Natural killer cell (primary cell): ENCODE results near the gene VPS35L. TPM values are rescaled to one million over a fixed set of nuclear protein-coding genes. Genes with fewer than 3 reads are reported as not detected.

ENCODE experiments used
- ATAC-seq, 3 donors: fragments of 150-1000 bp in 2 of 3; fragments of 200-7000 bp in 1 of 3; cut with Tn5 transposase; 1 replicate in 1 of 3; 2 replicates in 2 of 3; pipeline ENCODE4 v1.10.0; 2021; ENCODE audit warnings: mild to moderate bottlenecking in 2 of 3, moderate library complexity in 2 of 3
- DNase-seq, 2 donors: peaks; one replicate each; pipeline versions ENCODE4 v3.0.0 to v3.0.0-alpha.2; 2013 to 2021; ENCODE audit warnings: mixed read lengths in 1 of 2
- H3K27ac ChIP-seq: one replicate; pipeline ENCODE4 v1.5.1; 2013; ENCODE audit warnings: mild to moderate bottlenecking, low read length
- H3K27me3 ChIP-seq: one replicate; pipeline ENCODE4 v1.6.1; 2013; ENCODE audit warnings: low read length; ENCODE audit not compliant: control insufficient read depth, insufficient read depth
- H3K36me3 ChIP-seq: one replicate; pipeline ENCODE4 v1.6.1; 2013; ENCODE audit warnings: low read length; ENCODE audit not compliant: control insufficient read depth, insufficient read depth
- H3K4me1 ChIP-seq: one replicate; pipeline ENCODE4 v1.6.1; 2013; ENCODE audit warnings: low read length; ENCODE audit not compliant: control insufficient read depth, insufficient read depth
- H3K4me3 ChIP-seq: one replicate; pipeline ENCODE4 v1.5.1; 2013; ENCODE audit warnings: low read length
- H3K9me3 ChIP-seq: one replicate; pipeline ENCODE4 v1.6.1; 2013; ENCODE audit warnings: low read length; ENCODE audit not compliant: control insufficient read depth, insufficient read depth
- H3K27ac Mint-ChIP-seq, 2 donors: one replicate each; pipeline ENCODE4 v1.8.0; 2022; ENCODE audit warnings: mild to moderate bottlenecking in 2 of 2, mixed read lengths in 2 of 2, moderate library complexity in 1 of 2
- H3K27me3 Mint-ChIP-seq, 2 donors: one replicate each; pipeline ENCODE4 v1.8.0; 2022; ENCODE audit warnings: low read depth in 2 of 2, mixed read lengths in 2 of 2
- H3K36me3 Mint-ChIP-seq: one replicate; pipeline ENCODE4 v1.8.0; 2022; ENCODE audit warnings: mixed read lengths
- H3K4me1 Mint-ChIP-seq, 2 donors: one replicate each; pipeline ENCODE4 v1.8.0; 2022; ENCODE audit warnings: mixed read lengths in 2 of 2
- H3K4me3 Mint-ChIP-seq: one replicate; pipeline ENCODE4 v1.8.0; 2022; ENCODE audit warnings: mild to moderate bottlenecking, moderate library complexity, mixed read lengths
- H3K9me3 Mint-ChIP-seq, 2 donors: one replicate each; pipeline ENCODE4 v1.8.0; 2022; ENCODE audit warnings: mixed read lengths in 2 of 2
- WGBS: methylation state at CpG from one replicate; pipeline ENCODE4 v1.1.7; 2013; ENCODE audit warnings: missing lambda C conversion rate; ENCODE audit not compliant: insufficient coverage; 5-methylcytosine and 5-hydroxymethylcytosine counted together
- intact Hi-C: fragments of 100-400 bp; cut with micrococcal nuclease; formaldehyde crosslinking; loops from one replicate; pipeline ENCODE4 v1.14.2; 2022
- total RNA-seq, 4 donors: library from RNA; stranded (reverse); fragments of 120-200 nt in 1 of 4; gene quantifications; one replicate each; pipeline versions ENCODE4 v1.2.3 to v1.2.4, GENCODE V29; 2013 to 2022
- TF ChIP-seq, protein P1 (sequence below): fragments of 200-600 bp; IDR thresholded peaks from one replicate; pipeline ENCODE4 v1.8.0; 2022; ENCODE audit warnings: antibody characterized with exemption

Gene VPS35L
- total RNA-seq, 3 donors from 2014 or later (not counting 1 experiment from before 2014, with no cell fraction given), result 37.4 to 53.5 (median 44.4) TPM

GRCh38 chr16:19683453-19684236 lies 128.1 kb downstream of the VPS35L start:
- Histone ChIP-seq H3K9me3 (no peaks in the 10 kb centered on the region), H3K4me3 (no peak overlapping the region), H3K27ac (no peak overlapping the region), H3K36me3 (peaks cover 25% of the 10 kb centered on the region), H3K27me3 (no peaks in the 10 kb centered on the region), H3K4me1 (peaks cover 11% of the 10 kb centered on the region)
- no peaks in the 10 kb centered on the region for H3K27me3 Mint-ChIP-seq
- DNase-seq (no peak), ATAC-seq (no peak)
- TF ChIP-seq, protein P1, sequence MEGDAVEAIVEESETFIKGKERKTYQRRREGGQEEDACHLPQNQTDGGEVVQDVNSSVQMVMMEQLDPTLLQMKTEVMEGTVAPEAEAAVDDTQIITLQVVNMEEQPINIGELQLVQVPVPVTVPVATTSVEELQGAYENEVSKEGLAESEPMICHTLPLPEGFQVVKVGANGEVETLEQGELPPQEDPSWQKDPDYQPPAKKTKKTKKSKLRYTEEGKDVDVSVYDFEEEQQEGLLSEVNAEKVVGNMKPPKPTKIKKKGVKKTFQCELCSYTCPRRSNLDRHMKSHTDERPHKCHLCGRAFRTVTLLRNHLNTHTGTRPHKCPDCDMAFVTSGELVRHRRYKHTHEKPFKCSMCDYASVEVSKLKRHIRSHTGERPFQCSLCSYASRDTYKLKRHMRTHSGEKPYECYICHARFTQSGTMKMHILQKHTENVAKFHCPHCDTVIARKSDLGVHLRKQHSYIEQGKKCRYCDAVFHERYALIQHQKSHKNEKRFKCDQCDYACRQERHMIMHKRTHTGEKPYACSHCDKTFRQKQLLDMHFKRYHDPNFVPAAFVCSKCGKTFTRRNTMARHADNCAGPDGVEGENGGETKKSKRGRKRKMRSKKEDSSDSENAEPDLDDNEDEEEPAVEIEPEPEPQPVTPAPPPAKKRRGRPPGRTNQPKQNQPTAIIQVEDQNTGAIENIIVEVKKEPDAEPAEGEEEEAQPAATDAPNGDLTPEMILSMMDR, result no peak
- peaks cover 8 to 10% of the 10 kb centered on the region in 2 donors for H3K4me1 Mint-ChIP-seq
- 96% methylated on average over 6 of the region's 6 CpGs for WGBS
- no peaks in the 10 kb centered on the region for H3K9me3 Mint-ChIP-seq
- H3K4me3 Mint-ChIP-seq, result no peak overlapping the region
- peaks cover 19% of the 10 kb centered on the region for H3K36me3 Mint-ChIP-seq
- intact Hi-C loops, result no loop called here
- no peak overlapping the region for H3K27ac Mint-ChIP-seq

DNA sequence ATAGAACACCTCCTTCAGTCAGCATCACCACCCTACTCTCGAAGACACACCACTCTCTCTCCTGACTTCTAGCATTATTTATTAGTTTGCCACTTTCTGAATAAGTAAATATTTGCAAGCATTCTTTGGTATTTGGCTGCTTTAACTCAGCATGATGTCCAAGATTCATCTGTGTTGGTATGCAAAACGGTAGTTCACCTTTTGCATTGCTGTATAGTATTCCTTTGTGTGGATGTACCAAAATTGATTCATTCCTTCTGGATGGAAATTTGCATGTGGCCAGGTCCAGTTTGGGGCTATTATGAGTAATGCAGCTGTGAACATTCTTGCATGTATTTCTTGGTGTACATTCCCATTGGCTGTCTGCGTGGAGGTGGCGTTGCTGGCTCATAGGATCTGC lies 129.7 kb downstream of the VPS35L start:
- no peaks in the 10 kb centered on the region for H3K9me3 Mint-ChIP-seq
- no peaks in the 10 kb centered on the region for H3K9me3 ChIP-seq
- peaks cover 23% of the 10 kb centered on the region for H3K36me3 ChIP-seq
- H3K27ac Mint-ChIP-seq, result no peak overlapping the region
- DNase-seq (no peak), ATAC-seq (no peak)
- WGBS, result 99% methylated on average over 4 of the region's 4 CpGs
- H3K27me3 ChIP-seq, result no peaks in the 10 kb centered on the region
- no peak overlapping the region for H3K4me3 Mint-ChIP-seq
- H3K27ac ChIP-seq, result no peak overlapping the region
- peaks cover 23 to 25% of the 10 kb centered on the region in 2 donors for H3K4me1 Mint-ChIP-seq
- peaks cover 19% of the 10 kb centered on the region for H3K36me3 Mint-ChIP-seq
- intact Hi-C loops, result no loop called here
- H3K4me3 ChIP-seq, result no peak overlapping the region
- H3K4me1 ChIP-seq, result peaks cover 27% of the 10 kb centered on the region
- H3K27me3 Mint-ChIP-seq, result no peaks in the 10 kb centered on the region
- TF ChIP-seq, protein P1, result no peak

DNA sequence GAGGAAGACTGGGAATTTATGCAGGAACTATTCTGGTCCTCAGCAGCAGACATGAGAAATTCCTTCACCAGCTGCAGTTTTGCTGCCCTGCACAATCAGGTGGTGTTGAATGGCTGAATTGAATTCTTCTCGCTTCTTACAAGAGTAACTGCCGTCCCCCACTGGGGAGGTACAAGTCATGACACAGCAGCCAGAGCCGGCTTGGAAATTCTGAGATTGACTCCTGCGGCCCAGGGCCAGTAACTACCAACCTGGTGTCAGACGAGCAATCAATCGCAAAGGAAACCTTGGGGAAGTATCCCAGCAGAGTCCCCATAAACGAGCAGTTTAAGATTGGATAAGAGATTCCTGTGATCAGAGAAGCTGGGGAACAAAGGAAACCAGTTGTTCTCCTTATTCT lies 131.8 kb downstream of the VPS35L start:
- 97% methylated on average over 7 of the region's 7 CpGs for WGBS
- Histone ChIP-seq H3K4me3 (no peak overlapping the region), H3K27ac (no peak overlapping the region), H3K9me3 (no peaks in the 10 kb centered on the region), H3K36me3 (peaks cover 26% of the 10 kb centered on the region), H3K4me1 (peaks cover 28% of the 10 kb centered on the region), H3K27me3 (no peaks in the 10 kb centered on the region)
- no peak overlapping the region for H3K27ac Mint-ChIP-seq
- H3K4me1 Mint-ChIP-seq, result peaks cover 24 to 29% of the 10 kb centered on the region in 2 donors
- peaks cover 19% of the 10 kb centered on the region for H3K36me3 Mint-ChIP-seq
- H3K27me3 Mint-ChIP-seq, result no peaks in the 10 kb centered on the region
- no peaks in the 10 kb centered on the region for H3K9me3 Mint-ChIP-seq
- intact Hi-C loops, result no loop called here
- DNase-seq (no peak), ATAC-seq (no peak)
- TF ChIP-seq, protein P1, result no peak
- H3K4me3 Mint-ChIP-seq, result no peak overlapping the region
